Astrocyte (in vitro differentiated cells and primary cell): ENCODE measurements around the gene POU2F1.

Experiments used
- EZH2 ChIP-seq: IDR thresholded peaks from 2 replicates; pipeline ENCODE4 v1.6.1; 2012; ENCODE audit warnings: mild to moderate bottlenecking, low read length, inconsistent platforms; ENCODE audit not compliant: insufficient read depth
- TF ChIP-seq, protein P1 (sequence below): IDR thresholded peaks from 2 replicates; pipeline ENCODE4 v1.5.1; 2011; ENCODE audit warnings: low read depth, mild to moderate bottlenecking, inconsistent platforms, low read length, moderate library complexity; ENCODE audit not compliant: insufficient read depth

GRCh38 chr1:167270349-167271092 lies 49.8 kb downstream of the POU2F1 start:
- TF ChIP-seq, protein P1, sequence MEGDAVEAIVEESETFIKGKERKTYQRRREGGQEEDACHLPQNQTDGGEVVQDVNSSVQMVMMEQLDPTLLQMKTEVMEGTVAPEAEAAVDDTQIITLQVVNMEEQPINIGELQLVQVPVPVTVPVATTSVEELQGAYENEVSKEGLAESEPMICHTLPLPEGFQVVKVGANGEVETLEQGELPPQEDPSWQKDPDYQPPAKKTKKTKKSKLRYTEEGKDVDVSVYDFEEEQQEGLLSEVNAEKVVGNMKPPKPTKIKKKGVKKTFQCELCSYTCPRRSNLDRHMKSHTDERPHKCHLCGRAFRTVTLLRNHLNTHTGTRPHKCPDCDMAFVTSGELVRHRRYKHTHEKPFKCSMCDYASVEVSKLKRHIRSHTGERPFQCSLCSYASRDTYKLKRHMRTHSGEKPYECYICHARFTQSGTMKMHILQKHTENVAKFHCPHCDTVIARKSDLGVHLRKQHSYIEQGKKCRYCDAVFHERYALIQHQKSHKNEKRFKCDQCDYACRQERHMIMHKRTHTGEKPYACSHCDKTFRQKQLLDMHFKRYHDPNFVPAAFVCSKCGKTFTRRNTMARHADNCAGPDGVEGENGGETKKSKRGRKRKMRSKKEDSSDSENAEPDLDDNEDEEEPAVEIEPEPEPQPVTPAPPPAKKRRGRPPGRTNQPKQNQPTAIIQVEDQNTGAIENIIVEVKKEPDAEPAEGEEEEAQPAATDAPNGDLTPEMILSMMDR, result no peak
- no peak for TF ChIP-seq EZH2
